AG04450 (cell line): Measurements from ENCODE around the gene IER3IP1. TPM values are rescaled to one million over a fixed set of nuclear protein-coding genes. Genes with fewer than 3 reads are reported as not detected.
"Not testable (repeated sequence)": the region's sequence is repeated elsewhere in the genome, so short reads cannot be mapped to it uniquely, and the experiment has no call there.

Experiments used
- CTCF ChIA-PET: fragments of 300-600, 350-600 bp; formaldehyde crosslinking; extraction: SDS; loops from one replicate; lab custom pipeline; 2022; ENCODE audit warnings: antibody characterized with exemption, inconsistent platforms; lab: Charles Lee
- POLR2A ChIA-PET: fragments of 350-600 bp; formaldehyde crosslinking; extraction: SDS; loops from one replicate; lab custom pipeline; 2021; ENCODE audit warnings: antibody characterized with exemption, inconsistent platforms; lab: Yijun Ruan, JAX
- DNase-seq: peaks from one replicate; pipeline ENCODE4 v3.0.0-alpha.2; 2011; ENCODE audit warnings: low read depth, low spot score
- H3K27ac ChIP-seq: one replicate; pipeline ENCODE4 v1.5.1; 2012; ENCODE audit warnings: low read depth, low read length, control low read depth
- H3K27me3 ChIP-seq: one replicate; pipeline ENCODE4 v1.6.0; 2012; ENCODE audit warnings: low read length; ENCODE audit not compliant: control insufficient read depth, insufficient read depth
- H3K4me3 ChIP-seq: 2 replicates; pipeline ENCODE4 v1.5.1; 2011; ENCODE audit warnings: mild to moderate bottlenecking, low read depth, low read length, control low read depth
- H3K9me3 ChIP-seq: 2 replicates; pipeline ENCODE4 v1.5.1; 2012; ENCODE audit warnings: low read length; ENCODE audit not compliant: control insufficient read depth, insufficient read depth
- CTCF ChIP-seq: IDR thresholded peaks from 2 replicates; pipeline ENCODE4 v1.5.1; 2011; ENCODE audit warnings: low read depth, low read length, control low read depth, inconsistent platforms
- polyA plus RNA-seq: library from polyadenylated mRNA; depleted of rRNA; stranded (reverse); fragments of >200 nt; gene quantifications from 2 replicates; pipeline ENCODE4 v1.2.3, GENCODE V29; 2011

The IER3IP1 gene
- polyA plus RNA-seq, 1 experiment, result 28.6 TPM

GRCh38 chr18:47163241-47163640, 12.9 kb downstream of the IER3IP1 start:
- Histone ChIP-seq H3K27ac (no peak overlapping the region), H3K9me3 (no peaks in the 10 kb centered on the region), H3K27me3 (no peaks in the 10 kb centered on the region), H3K4me3 (no peak overlapping the region; the same call in 1 of the 2 replicates)
- TF ChIP-seq CTCF, result no peak
- ChIA-PET CTCF (no interaction called here), POLR2A (interaction anchor here (0.8 kb wide), 1 partner anchor 13 kb away, joined by 4 read pairs; the partner anchor contains the start of gene HDHD2)
- DNase-seq, result no peak

GRCh38 chr18:47160256-47160655, 15.9 kb downstream of the IER3IP1 start:
- TF ChIP-seq CTCF, result no peak
- Histone ChIP-seq H3K27me3 (no peaks in the 10 kb centered on the region), H3K4me3 (no peak overlapping the region), H3K27ac (no peak overlapping the region), H3K9me3 (no peaks in the 10 kb centered on the region)
- POLR2A ChIA-PET, result no interaction called here
- no peak for DNase-seq
- CTCF ChIA-PET, result no interaction called here

GRCh38 chr18:47158404-47158803, 17.8 kb downstream of the IER3IP1 start:
- DNase-seq, CTCF ChIA-PET, H3K9me3 ChIP-seq, H3K27me3 ChIP-seq, POLR2A ChIA-PET, H3K27ac ChIP-seq, H3K4me3 ChIP-seq: not testable (repeated sequence)

GRCh38 chr18:47151439-47151838, 24.7 kb downstream of the IER3IP1 start:
- POLR2A ChIA-PET, result interaction anchor here (0.6 to 1.4 kb wide), 2 partner anchors 234 to 780 kb away, joined by 3 read pairs; partner anchors contain the start of genes KATNAL2 and PIAS2
- no peak overlapping the region for H3K27ac ChIP-seq
- CTCF ChIA-PET, result interaction anchor here (1.2 kb wide), 1 partner anchor 54 kb away, joined by 4 read pairs; no protein-coding TSS in a partner anchor

GRCh38 chr18:47150824-47151366, 25.3 kb downstream of the IER3IP1 start:
- no peak for TF ChIP-seq CTCF
- Histone ChIP-seq H3K27ac (peak overlapping the region; percentile 93), H3K27me3 (no peaks in the 10 kb centered on the region), H3K4me3 (peak overlapping the region; percentile 87), H3K9me3 (no peaks in the 10 kb centered on the region; the same call in 1 of the 2 replicates)
- ChIA-PET CTCF (interaction anchor here (1.2 to 2.1 kb wide), 2 partner anchors 54 to 598 kb away, joined by 4 to 5 read pairs; no protein-coding TSS in a partner anchor), POLR2A (interaction anchor here (0.5 to 1.5 kb wide), 6 partner anchors 8 to 780 kb away, joined by 3 to 4 read pairs (median 4); partner anchors contain the start of genes KATNAL2 and PIAS2)
- DNase-seq, result no peak

More at GRCh38 chr18:47151439-47151838, 24.7 kb downstream of the IER3IP1 start:
- Histone ChIP-seq H3K27me3 (no peaks in the 10 kb centered on the region), H3K9me3 (no peaks in the 10 kb centered on the region; the same call in 1 of the 2 replicates), H3K4me3 (no peak overlapping the region; the same call in 1 of the 2 replicates)
- no peak for TF ChIP-seq CTCF
- DNase-seq, result no peak
